ENCODE measurements around the gene BTRC. TPM values are rescaled to one million over a fixed set of nuclear protein-coding genes. Genes with fewer than 3 reads are reported as not detected.

BTRC gene
- total and polyA plus RNA-seq, 12 donors, result 10.0 to 35.3 (median 20.3) TPM

DNA sequence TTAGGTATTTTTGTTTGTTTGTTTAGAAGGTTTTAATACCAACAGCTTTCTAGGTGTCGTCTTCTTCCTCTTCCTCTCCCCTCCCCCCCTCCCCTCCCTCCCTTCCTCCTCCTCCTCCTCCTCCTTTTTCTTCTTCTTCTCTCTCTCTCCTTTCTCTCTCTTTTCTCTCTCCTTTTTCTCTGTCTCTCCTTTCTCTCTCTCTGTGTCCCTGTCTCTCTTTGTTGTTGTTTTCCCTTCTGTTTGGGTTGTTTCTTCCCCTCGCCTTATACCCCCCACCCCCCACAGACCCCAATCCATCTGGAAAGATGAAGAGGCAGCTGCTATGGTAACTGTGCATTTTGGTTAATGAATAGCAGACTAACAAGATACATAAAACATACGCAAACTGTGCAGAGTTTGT is 75.5 kb downstream of the BTRC start:
- no peak overlapping the region for H3K27ac ChIP-seq

DNA sequence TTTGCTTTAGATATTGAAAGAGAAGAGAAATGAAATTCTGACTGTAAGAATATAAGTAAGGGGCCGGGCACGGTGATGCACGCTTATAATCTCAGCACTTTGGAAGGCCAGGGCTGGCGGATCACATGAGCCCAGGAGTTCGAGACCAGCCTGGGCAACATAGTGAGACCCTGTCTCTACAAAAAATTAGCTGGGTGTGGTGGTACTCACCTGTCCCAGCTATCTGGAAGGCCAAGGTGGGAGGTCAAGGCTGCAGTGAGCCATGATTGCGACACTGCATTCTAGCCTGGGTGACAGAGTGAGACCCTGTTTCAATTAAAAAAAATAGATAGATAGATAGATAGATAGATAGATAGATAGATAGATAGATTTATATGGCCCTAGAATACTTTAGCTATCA is 82.3 kb downstream of the BTRC start:
- H3K27me3 ChIP-seq, result no peaks in the 10 kb centered on the region
- no peak overlapping the region for H3K4me3 ChIP-seq
- no peaks in the 10 kb centered on the region for H3K36me3 ChIP-seq (replicated peaks in 1 of 2)
- DNase-seq, result no peak
- TF ChIP-seq POLR2A (IDR thresholded peaks at IDR 0.05), result no peak
- TF ChIP-seq, protein P1, sequence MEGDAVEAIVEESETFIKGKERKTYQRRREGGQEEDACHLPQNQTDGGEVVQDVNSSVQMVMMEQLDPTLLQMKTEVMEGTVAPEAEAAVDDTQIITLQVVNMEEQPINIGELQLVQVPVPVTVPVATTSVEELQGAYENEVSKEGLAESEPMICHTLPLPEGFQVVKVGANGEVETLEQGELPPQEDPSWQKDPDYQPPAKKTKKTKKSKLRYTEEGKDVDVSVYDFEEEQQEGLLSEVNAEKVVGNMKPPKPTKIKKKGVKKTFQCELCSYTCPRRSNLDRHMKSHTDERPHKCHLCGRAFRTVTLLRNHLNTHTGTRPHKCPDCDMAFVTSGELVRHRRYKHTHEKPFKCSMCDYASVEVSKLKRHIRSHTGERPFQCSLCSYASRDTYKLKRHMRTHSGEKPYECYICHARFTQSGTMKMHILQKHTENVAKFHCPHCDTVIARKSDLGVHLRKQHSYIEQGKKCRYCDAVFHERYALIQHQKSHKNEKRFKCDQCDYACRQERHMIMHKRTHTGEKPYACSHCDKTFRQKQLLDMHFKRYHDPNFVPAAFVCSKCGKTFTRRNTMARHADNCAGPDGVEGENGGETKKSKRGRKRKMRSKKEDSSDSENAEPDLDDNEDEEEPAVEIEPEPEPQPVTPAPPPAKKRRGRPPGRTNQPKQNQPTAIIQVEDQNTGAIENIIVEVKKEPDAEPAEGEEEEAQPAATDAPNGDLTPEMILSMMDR (IDR thresholded peaks at IDR 0.05), result no peak
- no peaks in the 10 kb centered on the region for H3K4me1 ChIP-seq (replicated peaks in 1 of 2)
- H3K9me3 ChIP-seq (replicated peaks in 1 of 3), result no peaks in the 10 kb centered on the region
- intact Hi-C loops (cut with DNase I), result no loop called here
- WGBS, 4 donors, result 96 to 99% (median 98%) methylated on average over 6 of the region's 6 CpGs
- H3K27ac ChIP-seq, result no peak overlapping the region

More for the DNA sequence above, 75.5 kb downstream of the BTRC start:
- 71 to 98% (median 84%) methylated on average over 2 to 3 of the region's 3 CpGs for WGBS, 4 donors
- Histone ChIP-seq H3K4me1 (replicated peaks in 1 of 2) (no peaks in the 10 kb centered on the region), H3K9me3 (replicated peaks in 1 of 3) (no peaks in the 10 kb centered on the region), H3K27me3 (no peaks in the 10 kb centered on the region), H3K4me3 (no peak overlapping the region), H3K36me3 (replicated peaks in 1 of 2) (no peaks in the 10 kb centered on the region)
- TF ChIP-seq POLR2A (IDR thresholded peaks at IDR 0.05), result no peak
- TF ChIP-seq, protein P1 (IDR thresholded peaks at IDR 0.05), result no peak
- no peak for DNase-seq
- intact Hi-C loops (cut with DNase I), result no loop called here

DNA sequence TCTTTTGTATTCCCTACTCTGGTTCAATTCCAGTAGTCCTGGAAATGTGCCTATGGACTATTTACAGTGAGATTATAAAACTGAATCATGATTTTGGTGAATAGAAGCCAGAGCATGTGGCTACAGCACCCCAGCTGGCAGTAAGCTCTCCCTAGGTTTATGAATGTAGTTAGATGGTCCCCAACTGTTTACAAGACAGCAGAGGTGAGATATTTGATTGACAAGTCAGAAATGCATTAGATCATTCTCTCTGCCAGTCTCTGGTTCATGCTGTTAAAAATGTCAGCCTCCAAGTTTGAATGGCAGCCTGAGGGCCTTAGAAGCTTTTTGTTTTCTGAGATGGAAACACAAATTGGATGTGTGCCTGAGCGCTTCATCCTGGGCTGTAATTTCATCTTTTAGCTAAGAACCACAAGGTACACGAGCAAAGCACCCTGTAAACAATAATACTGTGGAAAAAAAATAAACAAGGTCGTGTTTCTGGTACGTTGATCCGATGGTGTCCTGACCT is 85.0 kb downstream of the BTRC start:
- no peak overlapping the region for H3K27ac ChIP-seq
- H3K4me1 ChIP-seq (replicated peaks in 1 of 2), result no peaks in the 10 kb centered on the region
- H3K9me3 ChIP-seq (replicated peaks in 1 of 3), result no peaks in the 10 kb centered on the region
- intact Hi-C loops (cut with DNase I), result no loop called here
- no peak for TF ChIP-seq POLR2A (IDR thresholded peaks at IDR 0.05)
- TF ChIP-seq, protein P1 (IDR thresholded peaks at IDR 0.05), result no peak
- no peaks in the 10 kb centered on the region for H3K36me3 ChIP-seq (replicated peaks in 1 of 2)
- no peaks in the 10 kb centered on the region for H3K27me3 ChIP-seq
- DNase-seq, result no peak
- no peak overlapping the region for H3K4me3 ChIP-seq
- 70 to 85% (median 81%) methylated on average over 5 of the region's 5 CpGs for WGBS, 4 donors

DNA sequence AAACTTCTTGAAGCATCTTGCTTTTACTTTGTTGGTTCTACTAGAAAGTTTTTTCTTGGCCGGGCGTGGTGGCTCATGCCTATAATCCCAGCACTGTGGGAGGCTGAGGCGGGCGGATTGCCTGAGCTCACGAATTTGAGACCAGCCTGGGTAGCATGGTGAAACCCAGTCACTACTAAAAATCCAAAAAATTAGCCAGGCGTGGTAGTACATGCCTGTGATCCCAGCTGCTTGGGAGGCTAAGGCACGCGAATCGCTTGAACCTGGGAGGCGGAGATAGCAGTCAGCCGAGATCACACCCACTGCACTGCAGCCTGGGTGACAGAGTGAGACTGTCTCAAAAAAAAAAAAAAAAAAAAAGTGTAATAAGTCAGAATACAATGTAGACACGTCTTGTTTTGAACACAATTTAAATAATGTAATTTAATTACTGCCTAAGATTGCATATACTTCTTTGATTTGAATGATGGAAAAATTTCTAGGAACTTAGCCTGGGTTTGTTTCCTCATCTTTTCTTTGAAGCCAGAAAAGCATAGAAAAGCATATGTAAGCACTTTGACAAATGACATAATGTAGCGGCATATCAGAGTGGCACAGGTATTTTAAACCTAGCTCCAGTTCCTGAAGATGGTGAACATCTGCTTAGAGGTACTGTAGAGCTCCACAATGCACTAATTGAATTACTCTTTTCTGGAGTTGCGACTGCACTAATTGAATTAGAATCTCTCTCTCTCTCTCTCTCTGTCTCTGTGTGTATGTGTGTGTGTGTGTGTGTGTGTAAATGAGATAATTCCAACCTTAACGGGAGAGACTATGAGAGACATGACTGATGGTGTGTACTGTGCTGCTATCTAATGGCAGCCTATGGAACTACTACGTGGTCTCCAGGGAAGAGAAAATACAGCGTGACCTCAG is 87.8 kb downstream of the BTRC start:
- Histone ChIP-seq H3K4me3 (no peak overlapping the region), H3K36me3 (replicated peaks in 1 of 2) (no peaks in the 10 kb centered on the region), H3K27ac (no peak overlapping the region), H3K27me3 (no peaks in the 10 kb centered on the region), H3K9me3 (replicated peaks in 1 of 3) (no peaks in the 10 kb centered on the region), H3K4me1 (replicated peaks in 1 of 2) (peaks cover 2 to 6% of the 10 kb centered on the region in 2 donors)
- DNase-seq, result peak in 6 of 7 donors; percentile 19 to 62 (median 36)
- intact Hi-C loops (cut with DNase I), result loop anchor here (10.0 kb wide), 2 partner anchors 123 to 147 kb away; no protein-coding TSS in a partner anchor
- 70 to 75% (median 74%) methylated on average over 17 of the region's 17 CpGs for WGBS, 4 donors
- TF ChIP-seq POLR2A (IDR thresholded peaks at IDR 0.05), result no peak
- TF ChIP-seq, protein P1 (IDR thresholded peaks at IDR 0.05), result peak; percentile 23 to 82 (median 56)
